GM12878 (cell line): ENCODE results near the gene CCIN. TPM values are rescaled to one million over a fixed set of nuclear protein-coding genes. Genes with fewer than 3 reads are reported as not detected.

Experiments used
- ATAC-seq: fragments of 200-7000 bp; cut with Tn5 transposase; 3 replicates; pipeline ENCODE4 v1.9.1; 2020; ENCODE audit warnings: mild to moderate bottlenecking, moderate library complexity
- BruUV-seq: library from RNA; stranded (reverse); fragments of 400-500 nt; replicated peaks from 2 replicates; lab custom pipeline; 2021; lab: Mats Ljungman, UMichigan
- CTCF ChIA-PET: fragments of 300-600 bp; sonication (Branson Sonifier 250); formaldehyde crosslinking; extraction: SDS; loops from one replicate; lab custom pipeline; 2021; ENCODE audit warnings: inconsistent platforms; lab: Yijun Ruan, JAX
- POLR2A ChIA-PET: fragments of 350-600 bp; formaldehyde crosslinking; extraction: SDS; loops from one replicate; lab custom pipeline; 2021; ENCODE audit warnings: inconsistent platforms; lab: Charles Lee
- RAD21 ChIA-PET: fragments of 300-600 bp; sonication (Branson Sonifier 250); formaldehyde crosslinking; loops from one replicate; lab custom pipeline; 2023; ENCODE audit warnings: antibody characterized with exemption; ENCODE audit not compliant: unreplicated experiment; lab: Charles Lee
- SMC1A ChIA-PET: fragments of 300-600 bp; sonication (Branson Sonifier 250); formaldehyde crosslinking; loops from one replicate; lab custom pipeline; 2023; ENCODE audit not compliant: unreplicated experiment, uncharacterized antibody; lab: Charles Lee
- DNase-seq: peaks from one replicate; pipeline ENCODE4 v3.0.0-alpha.2; 2011; ENCODE audit warnings: low read depth, low spot score
- FAIRE-seq: peaks from 3 replicates; lab custom pipeline; 2011; peaks lifted over from hg19 to GRCh38; lab: Jason Lieb, UNC
- H2AFZ ChIP-seq: 2 replicates; pipeline ENCODE4 v1.6.0; 2011; ENCODE audit warnings: low read depth, low read length, control low read depth; ENCODE audit not compliant: control insufficient read depth
- H3K27ac ChIP-seq: 2 replicates; pipeline ENCODE4 v1.5.1; 2011; ENCODE audit warnings: control low read depth; ENCODE audit not compliant: control insufficient read depth, insufficient read depth
- H3K27me3 ChIP-seq, 2 experiments: replicated peaks in 1 of 2; 2 replicates each; pipeline versions ENCODE4 v1.6.0 to v1.6.1; 2011; ENCODE audit warnings: low read length in 1 of 2; ENCODE audit not compliant: control insufficient read depth in 2 of 2, insufficient read depth in 2 of 2
- H3K36me3 ChIP-seq, 2 experiments: 2 replicates each; pipeline ENCODE4 v1.5.1; 2011; ENCODE audit warnings: low read length in 1 of 2; ENCODE audit not compliant: control insufficient read depth in 2 of 2, insufficient read depth in 2 of 2
- H3K4me1 ChIP-seq: 2 replicates; pipeline ENCODE4 v1.6.1; 2011; ENCODE audit warnings: mild to moderate bottlenecking, low read length, moderate library complexity, mixed read lengths; ENCODE audit not compliant: control insufficient read depth, insufficient read depth
- H3K4me2 ChIP-seq: 2 replicates; pipeline ENCODE4 v1.6.0; 2011; ENCODE audit warnings: control low read depth; ENCODE audit not compliant: control insufficient read depth, insufficient read depth
- H3K4me3 ChIP-seq: fragments of 200-600 bp; sonication (generic); 2 replicates; pipeline ENCODE4 v1.5.1; 2016
- H3K79me2 ChIP-seq: 2 replicates; pipeline ENCODE4 v1.6.0; 2011; ENCODE audit warnings: low read length; ENCODE audit not compliant: control insufficient read depth, insufficient read depth
- H3K9ac ChIP-seq: 2 replicates; pipeline ENCODE4 v1.8.0; 2011; ENCODE audit warnings: low read length, control low read depth, mixed read lengths; ENCODE audit not compliant: control insufficient read depth, insufficient read depth
- H3K9me3 ChIP-seq: replicated peaks from 3 replicates; pipeline ENCODE4 v1.5.1; 2011; ENCODE audit warnings: mild to moderate bottlenecking, low read length; ENCODE audit not compliant: control insufficient read depth, insufficient read depth
- H4K20me1 ChIP-seq: 2 replicates; pipeline ENCODE4 v1.6.0; 2011; ENCODE audit not compliant: control insufficient read depth, insufficient read depth
- CBX3 ChIP-seq: fragments of 200-600 bp; sonication (generic); IDR thresholded peaks from 2 replicates; pipeline ENCODE4 v1.6.1; 2016; ENCODE audit warnings: low read depth, borderline replicate concordance
- CEBPB ChIP-seq, 2 experiments: fragments of 150-350 bp in 1 of 2; IDR thresholded peaks; 2 replicates each; pipeline ENCODE4 v1.6.1; 2012 to 2014; ENCODE audit warnings: low read depth in 2 of 2, low read length in 2 of 2, borderline replicate concordance in 1 of 2, inconsistent platforms in 1 of 2
- MTA2 ChIP-seq: fragments of 450-650 bp; IDR thresholded peaks from 2 replicates; pipeline ENCODE4 v1.6.1; 2016; ENCODE audit warnings: low read depth, mild to moderate bottlenecking, moderate library complexity
- NBN ChIP-seq: fragments of 450-650 bp; IDR thresholded peaks from 2 replicates; pipeline ENCODE4 v1.6.1; 2016
- PAX8 ChIP-seq: fragments of 450-650 bp; IDR thresholded peaks from 2 replicates; pipeline ENCODE4 v1.6.1; 2017; ENCODE audit warnings: mild to moderate bottlenecking, moderate library complexity
- POLR2AphosphoS5 ChIP-seq: IDR thresholded peaks from 2 replicates; pipeline ENCODE4 v1.6.1; 2011; ENCODE audit warnings: mild to moderate bottlenecking, low read length, inconsistent platforms
- RBBP5 ChIP-seq: fragments of 200-600 bp; sonication (generic); conservative IDR thresholded peaks from 2 replicates; pipeline ENCODE4 v1.6.1; 2016
- SIN3A ChIP-seq: IDR thresholded peaks from 2 replicates; pipeline ENCODE4 v1.6.1; 2012; ENCODE audit warnings: low read depth, low read length, improper control_type of control experiment
- SMAD1 ChIP-seq: fragments of 450-650 bp; IDR thresholded peaks from 2 replicates; pipeline ENCODE4 v1.6.1; 2018; ENCODE audit warnings: mild to moderate bottlenecking, low read depth; ENCODE audit not compliant: partially characterized antibody
- WGBS: methylation state at CpG from one replicate; pipeline ENCODE4 v1.1.6; 2016; ENCODE audit warnings: low lambda C conversion rate; ENCODE audit not compliant: insufficient replicate concordance, insufficient coverage; ENCODE audit errors: missing lambda C conversion rate; 5-methylcytosine and 5-hydroxymethylcytosine counted together
- in situ Hi-C: fragments of 300-500 bp; cut with MboI; formaldehyde crosslinking; loops from 9 replicates; pipeline ENCODE4 v1.14.3; 2018; ENCODE audit warnings: mixed read lengths
- intact Hi-C: fragments of 100-400 bp; cut with micrococcal nuclease; formaldehyde crosslinking; loops from one replicate; pipeline ENCODE4 v1.14.2; 2022; ENCODE audit not compliant: unreplicated experiment
- polyA plus RNA-seq, 11 experiments: library from polyadenylated mRNA; depleted of rRNA in 4 of 11; unstranded in 6 of 11; stranded (reverse) in 5 of 11; fragments of >200 nt; fragmentation: Nextera tagmentation in 4 of 11; fragmentation: Illumina TruSeq in 1 of 11; extraction: Ambion mirVana in 4 of 11; extraction: Trizol in 1 of 11; gene quantifications; 1 replicate in 1 of 11; 2 replicates in 10 of 11; pipeline versions ENCODE4 v1.2.1 to v1.2.3, GENCODE V29; 2011 to 2016; ENCODE audit warnings: inconsistent platforms in 2 of 11, missing spikeins in 2 of 11, low read depth in 1 of 11
- total RNA-seq, 4 experiments: library from RNA; depleted of rRNA in 3 of 4; stranded (reverse); fragments of >200 nt in 3 of 4; fragmentation: Illumina TruSeq in 1 of 4; extraction: Trizol in 1 of 4; gene quantifications; 2 replicates each; pipeline versions ENCODE4 v1.2.1 to v1.2.3, GENCODE V29; 2013 to 2021
- TF ChIP-seq, protein P1 (sequence below): IDR thresholded peaks from 2 replicates; pipeline ENCODE4 v1.6.1; 2012; ENCODE audit warnings: mild to moderate bottlenecking, low read depth, low read length
- TF ChIP-seq, protein P2 (sequence below): fragments of 450-650 bp; IDR thresholded peaks from 2 replicates; pipeline ENCODE4 v1.6.1; 2017; ENCODE audit warnings: low read depth, mild to moderate bottlenecking, moderate library complexity
- TF ChIP-seq, protein P3 (sequence below): IDR thresholded peaks from 2 replicates; pipeline ENCODE4 v1.6.1; 2011; ENCODE audit warnings: borderline replicate concordance, low read depth, mild to moderate bottlenecking, moderate library complexity, low read length; ENCODE audit not compliant: insufficient read depth, poor library complexity, severe bottlenecking
- TF ChIP-seq, protein P4 (sequence below): fragments of 450-650 bp; IDR thresholded peaks from 2 replicates; pipeline ENCODE4 v1.6.1; 2016; ENCODE audit warnings: mild to moderate bottlenecking

The CCIN gene
- total and polyA plus RNA-seq, 10 of the 15 experiments (the other 5 are each of a cell fraction or from before 2014, with no cell fraction given) = not detected

DNA sequence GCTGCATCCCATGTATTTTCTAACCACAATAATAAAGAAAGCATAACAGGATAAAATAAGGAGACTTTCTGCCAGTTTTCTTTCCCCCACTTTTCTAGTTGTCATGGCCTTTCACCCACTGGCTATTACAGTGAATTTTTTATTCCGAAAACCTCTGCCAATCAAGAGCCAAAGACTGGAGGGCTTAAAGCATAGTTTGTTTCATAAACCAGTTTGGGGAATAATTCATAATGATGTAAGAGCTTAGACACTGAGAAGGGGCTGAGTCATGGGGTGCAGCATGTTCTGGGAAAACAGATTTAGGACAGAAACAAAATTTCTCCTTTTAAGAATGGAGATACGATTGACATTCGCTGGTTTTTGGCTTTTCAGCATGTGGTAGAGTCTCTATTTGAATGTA, 37.1 kb upstream of the CCIN start:
- no peak for FAIRE-seq
- Histone ChIP-seq H3K9me3 (no peaks in the 10 kb centered on the region), H4K20me1 (no peaks in the 10 kb centered on the region), H3K36me3 (no peaks in the 10 kb centered on the region), H3K27me3 (peaks cover 1 to 7% of the 10 kb centered on the region in 2 experiments; a peak in 3 of 4 replicates), H2AFZ (no peak overlapping the region), H3K4me1 (peaks cover 8% of the 10 kb centered on the region), H3K9ac (no peak overlapping the region), H3K79me2 (no peaks in the 10 kb centered on the region), H3K4me2 (no peak overlapping the region), H3K27ac (no peak overlapping the region), H3K4me3 (no peak overlapping the region)
- ATAC-seq = no peak
- TF ChIP-seq NBN = no peak
- no peak for TF ChIP-seq CEBPB (IDR thresholded peaks at IDR 0.05; ENCODE audit: borderline replicate concordance in 1 of 2, low read depth in 2 of 2, low read length in 2 of 2)
- TF ChIP-seq RBBP5 = no peak
- TF ChIP-seq SIN3A = no peak
- TF ChIP-seq PAX8 = no peak
- no peak for TF ChIP-seq POLR2AphosphoS5
- TF ChIP-seq SMAD1 = no peak
- TF ChIP-seq, protein P1, sequence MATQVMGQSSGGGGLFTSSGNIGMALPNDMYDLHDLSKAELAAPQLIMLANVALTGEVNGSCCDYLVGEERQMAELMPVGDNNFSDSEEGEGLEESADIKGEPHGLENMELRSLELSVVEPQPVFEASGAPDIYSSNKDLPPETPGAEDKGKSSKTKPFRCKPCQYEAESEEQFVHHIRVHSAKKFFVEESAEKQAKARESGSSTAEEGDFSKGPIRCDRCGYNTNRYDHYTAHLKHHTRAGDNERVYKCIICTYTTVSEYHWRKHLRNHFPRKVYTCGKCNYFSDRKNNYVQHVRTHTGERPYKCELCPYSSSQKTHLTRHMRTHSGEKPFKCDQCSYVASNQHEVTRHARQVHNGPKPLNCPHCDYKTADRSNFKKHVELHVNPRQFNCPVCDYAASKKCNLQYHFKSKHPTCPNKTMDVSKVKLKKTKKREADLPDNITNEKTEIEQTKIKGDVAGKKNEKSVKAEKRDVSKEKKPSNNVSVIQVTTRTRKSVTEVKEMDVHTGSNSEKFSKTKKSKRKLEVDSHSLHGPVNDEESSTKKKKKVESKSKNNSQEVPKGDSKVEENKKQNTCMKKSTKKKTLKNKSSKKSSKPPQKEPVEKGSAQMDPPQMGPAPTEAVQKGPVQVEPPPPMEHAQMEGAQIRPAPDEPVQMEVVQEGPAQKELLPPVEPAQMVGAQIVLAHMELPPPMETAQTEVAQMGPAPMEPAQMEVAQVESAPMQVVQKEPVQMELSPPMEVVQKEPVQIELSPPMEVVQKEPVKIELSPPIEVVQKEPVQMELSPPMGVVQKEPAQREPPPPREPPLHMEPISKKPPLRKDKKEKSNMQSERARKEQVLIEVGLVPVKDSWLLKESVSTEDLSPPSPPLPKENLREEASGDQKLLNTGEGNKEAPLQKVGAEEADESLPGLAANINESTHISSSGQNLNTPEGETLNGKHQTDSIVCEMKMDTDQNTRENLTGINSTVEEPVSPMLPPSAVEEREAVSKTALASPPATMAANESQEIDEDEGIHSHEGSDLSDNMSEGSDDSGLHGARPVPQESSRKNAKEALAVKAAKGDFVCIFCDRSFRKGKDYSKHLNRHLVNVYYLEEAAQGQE = no peak
- TF ChIP-seq MTA2 = no peak
- TF ChIP-seq CBX3 = no peak
- TF ChIP-seq, protein P2, sequence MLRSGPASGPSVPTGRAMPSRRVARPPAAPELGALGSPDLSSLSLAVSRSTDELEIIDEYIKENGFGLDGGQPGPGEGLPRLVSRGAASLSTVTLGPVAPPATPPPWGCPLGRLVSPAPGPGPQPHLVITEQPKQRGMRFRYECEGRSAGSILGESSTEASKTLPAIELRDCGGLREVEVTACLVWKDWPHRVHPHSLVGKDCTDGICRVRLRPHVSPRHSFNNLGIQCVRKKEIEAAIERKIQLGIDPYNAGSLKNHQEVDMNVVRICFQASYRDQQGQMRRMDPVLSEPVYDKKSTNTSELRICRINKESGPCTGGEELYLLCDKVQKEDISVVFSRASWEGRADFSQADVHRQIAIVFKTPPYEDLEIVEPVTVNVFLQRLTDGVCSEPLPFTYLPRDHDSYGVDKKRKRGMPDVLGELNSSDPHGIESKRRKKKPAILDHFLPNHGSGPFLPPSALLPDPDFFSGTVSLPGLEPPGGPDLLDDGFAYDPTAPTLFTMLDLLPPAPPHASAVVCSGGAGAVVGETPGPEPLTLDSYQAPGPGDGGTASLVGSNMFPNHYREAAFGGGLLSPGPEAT = no peak
- TF ChIP-seq, protein P3, sequence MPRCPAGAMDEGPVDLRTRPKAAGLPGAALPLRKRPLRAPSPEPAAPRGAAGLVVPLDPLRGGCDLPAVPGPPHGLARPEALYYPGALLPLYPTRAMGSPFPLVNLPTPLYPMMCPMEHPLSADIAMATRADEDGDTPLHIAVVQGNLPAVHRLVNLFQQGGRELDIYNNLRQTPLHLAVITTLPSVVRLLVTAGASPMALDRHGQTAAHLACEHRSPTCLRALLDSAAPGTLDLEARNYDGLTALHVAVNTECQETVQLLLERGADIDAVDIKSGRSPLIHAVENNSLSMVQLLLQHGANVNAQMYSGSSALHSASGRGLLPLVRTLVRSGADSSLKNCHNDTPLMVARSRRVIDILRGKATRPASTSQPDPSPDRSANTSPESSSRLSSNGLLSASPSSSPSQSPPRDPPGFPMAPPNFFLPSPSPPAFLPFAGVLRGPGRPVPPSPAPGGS = no peak
- TF ChIP-seq, protein P4, sequence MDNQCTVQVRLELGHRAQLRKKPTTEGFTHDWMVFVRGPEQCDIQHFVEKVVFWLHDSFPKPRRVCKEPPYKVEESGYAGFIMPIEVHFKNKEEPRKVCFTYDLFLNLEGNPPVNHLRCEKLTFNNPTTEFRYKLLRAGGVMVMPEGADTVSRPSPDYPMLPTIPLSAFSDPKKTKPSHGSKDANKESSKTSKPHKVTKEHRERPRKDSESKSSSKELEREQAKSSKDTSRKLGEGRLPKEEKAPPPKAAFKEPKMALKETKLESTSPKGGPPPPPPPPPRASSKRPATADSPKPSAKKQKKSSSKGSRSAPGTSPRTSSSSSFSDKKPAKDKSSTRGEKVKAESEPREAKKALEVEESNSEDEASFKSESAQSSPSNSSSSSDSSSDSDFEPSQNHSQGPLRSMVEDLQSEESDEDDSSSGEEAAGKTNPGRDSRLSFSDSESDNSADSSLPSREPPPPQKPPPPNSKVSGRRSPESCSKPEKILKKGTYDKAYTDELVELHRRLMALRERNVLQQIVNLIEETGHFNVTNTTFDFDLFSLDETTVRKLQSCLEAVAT = no peak
- in situ Hi-C loops (no loop called here), intact Hi-C loops (no loop called here)
- 46% methylated on average over 3 of the region's 3 CpGs for WGBS
- CTCF ChIA-PET = interaction anchor here (1.4 to 2.7 kb wide), 2 partner anchors 29 to 34 kb away, joined by 6 to 10 read pairs; no protein-coding TSS in a partner anchor
- RAD21 ChIA-PET = no interaction called here
- no peak for DNase-seq
- POLR2A ChIA-PET = no interaction called here
- BruUV-seq = no TSS peak
- SMC1A ChIA-PET = no interaction called here
